ENCODE data around the gene TRIM44. TPM values are rescaled to one million over a fixed set of nuclear protein-coding genes. Genes with fewer than 3 reads are reported as not detected.

Gene TRIM44
- total and polyA plus RNA-seq, 8 donors, result 5.1 to 65.3 (median 19.1) TPM

- no peak for DNase-seq
- Histone ChIP-seq H3K4me3 (no peak overlapping the region), H3K27ac (no peak overlapping the region), H3K4me1 (peaks cover 0 to 3% (median 0%) of the 10 kb centered on the region in 4 donors), H3K9me3 (no peaks in the 10 kb centered on the region), H3K36me3 (peaks cover 0 to 18% (median 14%) of the 10 kb centered on the region in 4 donors), H3K27me3 (no peaks in the 10 kb centered on the region)
- intact Hi-C loops (cut with DNase I; ENCODE audit: low total_unique reads), result no loop called here
- TF ChIP-seq EP300 (IDR thresholded peaks at IDR 0.05), result no peak
- TF ChIP-seq CTCF (IDR thresholded peaks at IDR 0.05), result no peak
- no peak for TF ChIP-seq POLR2A (IDR thresholded peaks at IDR 0.05)
- no peak for TF ChIP-seq POLR2AphosphoS5 (IDR thresholded peaks at IDR 0.05)
- 95 to 99% (median 96%) methylated on average over 4 of the region's 4 CpGs for WGBS, 5 donors
Observed at GRCh38 chr11:35742707-35743454, 80.3 kb downstream of the TRIM44 start.

- no peak for DNase-seq
- Histone ChIP-seq H3K4me3 (no peak overlapping the region), H3K4me1 (peaks cover 0 to 2% (median 0%) of the 10 kb centered on the region in 4 donors), H3K36me3 (peaks cover 0 to 5% (median 0%) of the 10 kb centered on the region in 4 donors), H3K9me3 (no peaks in the 10 kb centered on the region), H3K27me3 (no peaks in the 10 kb centered on the region), H3K27ac (no peak overlapping the region)
- no peak for TF ChIP-seq EP300 (IDR thresholded peaks at IDR 0.05)
- no peak for TF ChIP-seq POLR2AphosphoS5 (IDR thresholded peaks at IDR 0.05)
- TF ChIP-seq POLR2A (IDR thresholded peaks at IDR 0.05), result no peak
- TF ChIP-seq CTCF (IDR thresholded peaks at IDR 0.05), result no peak
- intact Hi-C loops (cut with DNase I; ENCODE audit: low total_unique reads), result no loop called here
- WGBS, 5 donors, result 81 to 88% (median 84%) methylated on average over 4 of the region's 4 CpGs
Observed at GRCh38 chr11:35746356-35747153, 84.0 kb downstream of the TRIM44 start.

GRCh38 chr11:35747668-35748067 lies 85.1 kb downstream of the TRIM44 start:
- Histone ChIP-seq H3K27me3 (no peaks in the 10 kb centered on the region), H3K27ac (no peak overlapping the region), H3K36me3 (peaks cover 0 to 5% (median 0%) of the 10 kb centered on the region in 4 donors), H3K4me1 (no peaks in the 10 kb centered on the region), H3K4me3 (no peak overlapping the region), H3K9me3 (no peaks in the 10 kb centered on the region)
- peak in 1 of 2 donors; percentile 31 for DNase-seq
- TF ChIP-seq POLR2AphosphoS5 (IDR thresholded peaks at IDR 0.05), result no peak
- no peak for TF ChIP-seq EP300 (IDR thresholded peaks at IDR 0.05)
- TF ChIP-seq CTCF (IDR thresholded peaks at IDR 0.05), result no peak
- no peak for TF ChIP-seq POLR2A (IDR thresholded peaks at IDR 0.05)
- WGBS, 5 donors, result 90 to 94% (median 92%) methylated on average over 4 of the region's 4 CpGs
- intact Hi-C loops (cut with DNase I; ENCODE audit: low total_unique reads), result no loop called here

GRCh38 chr11:35748644-35749043 lies 86.1 kb downstream of the TRIM44 start:
- H3K4me1 ChIP-seq, result no peaks in the 10 kb centered on the region
- H3K36me3 ChIP-seq, result no peaks in the 10 kb centered on the region
- no peaks in the 10 kb centered on the region for H3K27me3 ChIP-seq
- H3K9me3 ChIP-seq, result no peaks in the 10 kb centered on the region
- H3K27ac ChIP-seq, result no peak overlapping the region
- no peak for DNase-seq
- intact Hi-C loops (cut with DNase I; ENCODE audit: low total_unique reads), result no loop called here
- TF ChIP-seq POLR2AphosphoS5 (IDR thresholded peaks at IDR 0.05), result no peak
- no peak overlapping the region for H3K4me3 ChIP-seq
- WGBS, 5 donors, result 94 to 98% (median 96%) methylated on average over 1 of the region's 1 CpG
